A673 (cell line): ENCODE data around the gene DUS2.

Experiments used
- EZH2 ChIP-seq: fragments of 200-600 bp; sonication (generic); IDR thresholded peaks from 2 replicates; pipeline ENCODE4 v1.6.1; 2017; ENCODE audit warnings: borderline replicate concordance, low read depth, mild to moderate bottlenecking, mixed read lengths, antibody characterized with exemption, low read length; ENCODE audit not compliant: poor library complexity, severe bottlenecking
- TF ChIP-seq, protein P1 (sequence below): fragments of 300-800, 200-600 bp; sonication (generic); conservative IDR thresholded peaks from 2 replicates; pipeline ENCODE4 v1.5.1; 2017; ENCODE audit warnings: low read depth, mild to moderate bottlenecking, antibody characterized with exemption, low read length, moderate library complexity, mixed read lengths

GRCh38 chr16:67986949-67987348 lies 36.1 kb upstream of the DUS2 start:
- TF ChIP-seq, protein P1, sequence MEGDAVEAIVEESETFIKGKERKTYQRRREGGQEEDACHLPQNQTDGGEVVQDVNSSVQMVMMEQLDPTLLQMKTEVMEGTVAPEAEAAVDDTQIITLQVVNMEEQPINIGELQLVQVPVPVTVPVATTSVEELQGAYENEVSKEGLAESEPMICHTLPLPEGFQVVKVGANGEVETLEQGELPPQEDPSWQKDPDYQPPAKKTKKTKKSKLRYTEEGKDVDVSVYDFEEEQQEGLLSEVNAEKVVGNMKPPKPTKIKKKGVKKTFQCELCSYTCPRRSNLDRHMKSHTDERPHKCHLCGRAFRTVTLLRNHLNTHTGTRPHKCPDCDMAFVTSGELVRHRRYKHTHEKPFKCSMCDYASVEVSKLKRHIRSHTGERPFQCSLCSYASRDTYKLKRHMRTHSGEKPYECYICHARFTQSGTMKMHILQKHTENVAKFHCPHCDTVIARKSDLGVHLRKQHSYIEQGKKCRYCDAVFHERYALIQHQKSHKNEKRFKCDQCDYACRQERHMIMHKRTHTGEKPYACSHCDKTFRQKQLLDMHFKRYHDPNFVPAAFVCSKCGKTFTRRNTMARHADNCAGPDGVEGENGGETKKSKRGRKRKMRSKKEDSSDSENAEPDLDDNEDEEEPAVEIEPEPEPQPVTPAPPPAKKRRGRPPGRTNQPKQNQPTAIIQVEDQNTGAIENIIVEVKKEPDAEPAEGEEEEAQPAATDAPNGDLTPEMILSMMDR, result no peak
- no peak for TF ChIP-seq EZH2
